ENCODE results near the gene HSD3B7. TPM values are rescaled to one million over a fixed set of nuclear protein-coding genes. Genes with fewer than 3 reads are reported as not detected.

The HSD3B7 gene
- total RNA-seq, 2 experiments from 2014 or later = 0.45 to 1.3 TPM

- ATAC-seq = no peak
- Mint-ChIP-seq H3K36me3 (ENCODE audit: low read depth) (peaks cover 63% of the 10 kb centered on the region), H3K27me3 (no peaks in the 10 kb centered on the region), H3K27ac (no peak overlapping the region), H3K4me1 (ENCODE audit: low read depth) (peaks cover 18% of the 10 kb centered on the region), H3K4me3 (no peak overlapping the region), H3K9me3 (no peaks in the 10 kb centered on the region)
- no peak for DNase-seq
- ChIA-PET CTCF (no interaction called here), POLR2A (interaction anchor here (0.8 to 1.6 kb wide), 5 partner anchors 13 to 222 kb away, joined by 3 to 5 read pairs (median 3); partner anchors contain the start of genes FUS and ZNF668)
- intact Hi-C loops (cut with micrococcal nuclease) = no loop called here
- TF ChIP-seq CTCF (IDR thresholded peaks at IDR 0.05) = no peak
Observed at GRCh38 chr16:30963925-30964511, 21.0 kb upstream of the HSD3B7 start.

- ChIA-PET POLR2A (interaction anchor here (1.4 to 1.6 kb wide), 5 partner anchors 12 to 221 kb away, joined by 3 to 5 read pairs (median 3); partner anchors contain the start of genes FUS, HSD3B7 and ZNF668), CTCF (no interaction called here)
- intact Hi-C loops (cut with micrococcal nuclease) = no loop called here
- DNase-seq (no peak), ATAC-seq (no peak)
- H3K36me3 Mint-ChIP-seq (ENCODE audit: low read depth) = peaks cover 62% of the 10 kb centered on the region
- H3K27ac Mint-ChIP-seq = no peak overlapping the region
- no peak for TF ChIP-seq CTCF (IDR thresholded peaks at IDR 0.05)
- H3K4me3 Mint-ChIP-seq = no peak overlapping the region
- H3K27me3 Mint-ChIP-seq = no peaks in the 10 kb centered on the region
- H3K9me3 Mint-ChIP-seq = no peaks in the 10 kb centered on the region
- H3K4me1 Mint-ChIP-seq (ENCODE audit: low read depth) = peaks cover 11% of the 10 kb centered on the region
Observed at GRCh38 chr16:30964574-30965226, 20.3 kb upstream of the HSD3B7 start.

- ChIA-PET CTCF (interaction anchor here (1.3 kb wide), 1 partner anchor 12 kb away, joined by 3 read pairs; no protein-coding TSS in a partner anchor), POLR2A (interaction anchor here (1.0 to 1.6 kb wide), 3 partner anchors 19 to 215 kb away, joined by 3 to 4 read pairs (median 3); partner anchors contain the start of genes FUS and HSD3B7)
- no peaks in the 10 kb centered on the region for H3K27me3 Mint-ChIP-seq
- no peak for TF ChIP-seq CTCF (IDR thresholded peaks at IDR 0.05)
- DNase-seq = no peak
- H3K36me3 Mint-ChIP-seq (ENCODE audit: low read depth) = peaks cover 56% of the 10 kb centered on the region
- intact Hi-C loops (cut with micrococcal nuclease) = no loop called here
- H3K9me3 Mint-ChIP-seq = no peaks in the 10 kb centered on the region
- no peak overlapping the region for H3K27ac Mint-ChIP-seq
- peaks cover 4% of the 10 kb centered on the region for H3K4me1 Mint-ChIP-seq (ENCODE audit: low read depth)
- H3K4me3 Mint-ChIP-seq = no peak overlapping the region
- no peak for ATAC-seq
Observed at GRCh38 chr16:30965436-30965835, 19.6 kb upstream of the HSD3B7 start.

- Mint-ChIP-seq H3K27me3 (no peaks in the 10 kb centered on the region), H3K4me1 (ENCODE audit: low read depth) (peaks cover 4% of the 10 kb centered on the region), H3K4me3 (no peak overlapping the region), H3K27ac (no peak overlapping the region), H3K9me3 (no peaks in the 10 kb centered on the region), H3K36me3 (ENCODE audit: low read depth) (peaks cover 59% of the 10 kb centered on the region)
- CTCF ChIA-PET = interaction anchor here (1.3 kb wide), 1 partner anchor 12 kb away, joined by 3 read pairs; no protein-coding TSS in a partner anchor
- DNase-seq (no peak), ATAC-seq (no peak)
- POLR2A ChIA-PET = interaction anchor here (1.0 to 1.4 kb wide), 2 partner anchors 19 to 87 kb away, joined by 3 read pairs; partner anchors contain the start of gene HSD3B7
- intact Hi-C loops (cut with micrococcal nuclease) = no loop called here
- no peak for TF ChIP-seq CTCF (IDR thresholded peaks at IDR 0.05)
Observed at GRCh38 chr16:30966033-30966619, 18.9 kb upstream of the HSD3B7 start.
